Trophoblast cell (in vitro differentiated cells and primary cell): Measurements from ENCODE around the gene ABCC4.

ENCODE experiments used
- DNase-seq, 2 donors: peaks; one replicate each; pipeline ENCODE4 v3.0.0-alpha.2; 2016
- H2AFZ ChIP-seq: 2 replicates; pipeline ENCODE4 v1.6.1; 2013; ENCODE audit warnings: low read length, moderate library complexity, mild to moderate bottlenecking; ENCODE audit not compliant: insufficient read depth, poor library complexity
- H2AK5ac ChIP-seq: 2 replicates; pipeline ENCODE4 v1.6.1; 2013; ENCODE audit warnings: mild to moderate bottlenecking, low read length
- H2BK120ac ChIP-seq: 2 replicates; pipeline ENCODE4 v1.6.1; 2013; ENCODE audit warnings: low read length, mild to moderate bottlenecking, moderate library complexity; ENCODE audit not compliant: insufficient read depth, poor library complexity
- H2BK12ac ChIP-seq: 2 replicates; pipeline ENCODE4 v1.6.1; 2013; ENCODE audit warnings: mild to moderate bottlenecking, low read length, moderate library complexity
- H2BK5ac ChIP-seq: 2 replicates; pipeline ENCODE4 v1.6.1; 2013; ENCODE audit warnings: low read length, low read depth, moderate library complexity, mild to moderate bottlenecking; ENCODE audit not compliant: poor library complexity
- H3K14ac ChIP-seq: 2 replicates; pipeline ENCODE4 v1.6.1; 2013; ENCODE audit warnings: mild to moderate bottlenecking, low read length
- H3K18ac ChIP-seq: 2 replicates; pipeline ENCODE4 v1.6.1; 2013; ENCODE audit warnings: mild to moderate bottlenecking, low read length
- H3K23ac ChIP-seq: 2 replicates; pipeline ENCODE4 v1.6.1; 2013; ENCODE audit warnings: low read length
- H3K27ac ChIP-seq: 2 replicates; pipeline ENCODE4 v1.5.1; 2013; ENCODE audit warnings: low read depth, mild to moderate bottlenecking, inconsistent platforms, low read length, moderate library complexity
- H3K27me3 ChIP-seq: 2 replicates; pipeline ENCODE4 v1.6.1; 2013; ENCODE audit warnings: inconsistent platforms, mild to moderate bottlenecking, low read length, moderate library complexity; ENCODE audit not compliant: insufficient read depth
- H3K36me3 ChIP-seq, 2 experiments: 1 replicate in 1 of 2; 2 replicates in 1 of 2; pipeline ENCODE4 v1.6.1; 2013; ENCODE audit warnings: low read length in 2 of 2, mild to moderate bottlenecking in 2 of 2, moderate library complexity in 1 of 2; ENCODE audit not compliant: insufficient read depth in 2 of 2, control insufficient read depth in 1 of 2
- H3K4ac ChIP-seq: 2 replicates; pipeline ENCODE4 v1.6.1; 2013; ENCODE audit warnings: low read depth, mild to moderate bottlenecking, low read length, moderate library complexity
- H3K4me1 ChIP-seq, 2 experiments: 1 replicate in 1 of 2; 2 replicates in 1 of 2; pipeline ENCODE4 v1.6.1; 2013; ENCODE audit warnings: low read length in 2 of 2, mild to moderate bottlenecking in 2 of 2, moderate library complexity in 1 of 2; ENCODE audit not compliant: insufficient read depth in 2 of 2, control insufficient read depth in 1 of 2
- H3K4me2 ChIP-seq: 2 replicates; pipeline ENCODE4 v1.6.1; 2013; ENCODE audit warnings: inconsistent platforms, mild to moderate bottlenecking, low read length, moderate library complexity
- H3K4me3 ChIP-seq: 2 replicates; pipeline ENCODE4 v1.5.1; 2013; ENCODE audit warnings: mild to moderate bottlenecking, low read depth, low read length, inconsistent platforms
- H3K79me1 ChIP-seq: one replicate; pipeline ENCODE4 v1.6.1; 2013; ENCODE audit warnings: low read length
- H3K79me2 ChIP-seq: 2 replicates; pipeline ENCODE4 v1.6.1; 2013; ENCODE audit warnings: low read length, mild to moderate bottlenecking; ENCODE audit not compliant: control insufficient read depth, insufficient read depth, poor library complexity
- H3K9ac ChIP-seq: 2 replicates; pipeline ENCODE4 v1.6.1; 2013; ENCODE audit warnings: mild to moderate bottlenecking, low read length
- H3K9me3 ChIP-seq: 2 replicates; pipeline ENCODE4 v1.6.1; 2013; ENCODE audit warnings: low read depth, mild to moderate bottlenecking, control low read depth, inconsistent platforms, low read length; ENCODE audit not compliant: insufficient read depth
- H4K12ac ChIP-seq: 2 replicates; pipeline ENCODE4 v1.6.1; 2013; ENCODE audit warnings: low read depth, mild to moderate bottlenecking, low read length, moderate library complexity
- H4K8ac ChIP-seq: 2 replicates; pipeline ENCODE4 v1.6.1; 2013; ENCODE audit warnings: low read depth, mild to moderate bottlenecking, low read length, moderate library complexity
- H4K91ac ChIP-seq: one replicate; pipeline ENCODE4 v1.6.1; 2013; ENCODE audit warnings: low read depth, mild to moderate bottlenecking, low read length, moderate library complexity
- WGBS: extraction: QIAGEN DNeasy Blood & Tissue Kit; methylation state at CpG from one replicate; pipeline ENCODE4 v1.1.7; 2013; ENCODE audit warnings: missing lambda C conversion rate; ENCODE audit not compliant: insufficient read length, insufficient coverage; ENCODE audit errors: extremely low coverage; 5-methylcytosine and 5-hydroxymethylcytosine counted together

ABCC4 gene

DNA sequence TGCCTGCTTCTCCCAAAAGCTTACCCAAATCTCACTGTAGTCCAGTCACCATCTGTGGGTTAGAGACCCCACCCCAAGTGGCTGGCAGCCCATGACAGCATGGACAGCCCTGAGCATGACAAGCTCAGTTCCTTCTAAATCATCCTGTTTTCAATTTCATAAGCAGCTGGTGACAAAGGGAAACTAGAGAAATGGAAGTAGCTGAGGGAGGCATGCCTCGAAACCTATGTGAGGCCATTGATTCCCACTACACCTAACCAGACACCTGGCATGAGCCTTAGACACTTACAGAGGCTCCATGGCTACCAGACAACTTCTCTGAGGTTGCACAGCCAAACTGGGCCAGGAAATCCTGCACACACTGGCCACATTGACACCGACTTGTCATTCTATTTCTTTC, 56.2 kb downstream of the ABCC4 start:
- H3K4me2 ChIP-seq: no peak overlapping the region
- DNase-seq: no peak
- no peak overlapping the region for H2BK12ac ChIP-seq
- H3K9me3 ChIP-seq: no peaks in the 10 kb centered on the region
- H3K36me3 ChIP-seq: no peaks in the 10 kb centered on the region
- no peak overlapping the region for H4K8ac ChIP-seq
- no peak overlapping the region for H3K14ac ChIP-seq
- WGBS: no CpG with 5 or more reads among the region's 2 CpGs
- H3K27me3 ChIP-seq: no peaks in the 10 kb centered on the region
- H3K9ac ChIP-seq: no peak overlapping the region
- no peaks in the 10 kb centered on the region for H3K79me1 ChIP-seq
- no peak overlapping the region for H4K91ac ChIP-seq
- H4K12ac ChIP-seq: no peak overlapping the region
- no peak overlapping the region for H3K27ac ChIP-seq
- H3K79me2 ChIP-seq: no peaks in the 10 kb centered on the region
- H3K23ac ChIP-seq: no peak overlapping the region
- H2BK120ac ChIP-seq: no peak overlapping the region
- no peak overlapping the region for H2AK5ac ChIP-seq
- H2AFZ ChIP-seq: no peak overlapping the region
- H3K4ac ChIP-seq: no peak overlapping the region
- H3K18ac ChIP-seq: no peak overlapping the region
- no peaks in the 10 kb centered on the region for H3K4me1 ChIP-seq
- H3K4me3 ChIP-seq: no peak overlapping the region
- H2BK5ac ChIP-seq: no peak overlapping the region

DNA sequence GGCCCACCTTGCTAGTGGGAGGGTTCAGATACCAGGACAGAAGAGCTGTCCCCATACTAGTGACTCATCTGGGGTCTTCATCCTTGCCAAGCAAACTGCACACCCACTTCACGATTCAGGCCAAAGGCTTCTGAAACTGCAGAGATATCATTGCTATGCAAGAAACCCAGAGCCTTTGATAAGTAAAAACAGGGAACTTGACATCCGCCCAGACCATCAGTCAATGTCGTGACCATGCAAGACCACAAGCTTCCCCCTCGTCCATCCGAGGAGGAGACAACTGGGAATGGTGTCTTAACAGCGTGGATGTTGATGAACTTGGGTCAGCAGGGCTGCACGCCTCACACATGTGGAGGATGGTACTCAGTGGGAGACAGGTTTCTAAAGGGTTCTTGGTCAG, 58.0 kb downstream of the ABCC4 start:
- no CpG with 5 or more reads among the region's 7 CpGs for WGBS
- no peak overlapping the region for H2AK5ac ChIP-seq

DNA sequence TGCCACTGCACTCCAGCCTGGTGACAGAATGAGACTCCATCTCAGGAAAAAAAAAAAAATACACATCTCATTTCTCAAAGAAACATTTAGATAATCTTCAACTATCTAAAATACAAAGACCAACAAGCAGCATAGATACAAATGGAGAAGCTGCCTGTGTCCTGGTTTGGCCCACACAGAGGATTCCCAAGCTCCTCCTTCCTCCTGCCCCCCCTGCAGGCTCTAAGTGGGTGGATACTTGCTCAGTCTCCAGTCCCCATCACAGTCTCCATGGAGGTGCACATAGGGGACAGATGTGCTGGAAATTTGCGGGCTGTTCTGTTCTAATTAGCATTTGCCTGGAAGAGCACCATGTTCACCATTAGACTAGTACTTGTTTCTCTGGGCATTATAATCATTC, 59.9 kb downstream of the ABCC4 start:
- Histone ChIP-seq H3K9ac (no peak overlapping the region), H2BK5ac (no peak overlapping the region), H3K27ac (no peak overlapping the region), H3K23ac (no peak overlapping the region), H2BK12ac (no peak overlapping the region), H2AK5ac (no peak overlapping the region), H3K14ac (no peak overlapping the region), H4K8ac (no peak overlapping the region), H4K12ac (no peak overlapping the region), H3K4me1 (no peaks in the 10 kb centered on the region), H3K27me3 (no peaks in the 10 kb centered on the region), H3K79me2 (no peaks in the 10 kb centered on the region), H2AFZ (no peak overlapping the region), H2BK120ac (no peak overlapping the region), H3K4me3 (no peak overlapping the region), H3K4me2 (no peak overlapping the region), H3K4ac (no peak overlapping the region), H3K36me3 (no peaks in the 10 kb centered on the region), H4K91ac (no peak overlapping the region), H3K18ac (no peak overlapping the region), H3K9me3 (no peaks in the 10 kb centered on the region), H3K79me1 (no peaks in the 10 kb centered on the region)
- no CpG with 5 or more reads among the region's 1 CpG for whole genome bisulfite sequencing
- no peak for DNase-seq

More for the DNA sequence above, 58.0 kb downstream of the ABCC4 start:
- Histone ChIP-seq H3K79me2 (no peaks in the 10 kb centered on the region), H3K4me3 (no peak overlapping the region), H3K18ac (no peak overlapping the region), H3K79me1 (no peaks in the 10 kb centered on the region), H3K4me1 (no peaks in the 10 kb centered on the region), H2BK12ac (no peak overlapping the region), H2BK5ac (no peak overlapping the region), H3K4me2 (no peak overlapping the region), H3K9ac (no peak overlapping the region), H2AFZ (no peak overlapping the region), H3K27ac (no peak overlapping the region), H3K27me3 (no peaks in the 10 kb centered on the region), H4K91ac (no peak overlapping the region), H3K23ac (no peak overlapping the region), H3K9me3 (no peaks in the 10 kb centered on the region), H4K12ac (no peak overlapping the region), H3K36me3 (no peaks in the 10 kb centered on the region), H3K14ac (no peak overlapping the region), H3K4ac (no peak overlapping the region), H2BK120ac (no peak overlapping the region), H4K8ac (no peak overlapping the region)
- no peak for DNase-seq

DNA sequence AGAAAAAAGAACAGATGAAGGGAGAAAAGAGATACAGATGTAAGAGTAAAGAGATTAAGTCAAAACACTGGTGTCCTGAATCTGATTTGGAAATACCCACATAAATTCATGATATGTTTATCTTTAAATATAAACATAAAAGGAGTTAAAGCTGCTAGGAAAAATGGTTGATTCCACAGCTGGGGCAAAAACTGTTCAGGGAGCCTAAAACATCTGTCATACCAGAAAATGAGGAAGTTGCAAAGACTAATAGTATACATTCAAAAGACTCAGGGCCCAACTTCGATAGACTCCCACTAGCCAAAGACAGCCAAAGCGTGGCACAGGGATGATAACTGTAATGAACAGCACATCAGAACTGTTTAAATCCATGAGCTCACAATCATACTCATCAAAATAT, 62.0 kb downstream of the ABCC4 start:
- Histone ChIP-seq H2BK5ac (no peak overlapping the region), H3K79me1 (no peaks in the 10 kb centered on the region), H3K79me2 (no peaks in the 10 kb centered on the region), H3K9ac (no peak overlapping the region), H2BK120ac (no peak overlapping the region), H3K27ac (no peak overlapping the region), H2AK5ac (no peak overlapping the region), H4K12ac (no peak overlapping the region), H3K4me2 (no peak overlapping the region), H2BK12ac (no peak overlapping the region), H4K91ac (no peak overlapping the region), H3K4me1 (no peaks in the 10 kb centered on the region), H2AFZ (no peak overlapping the region), H3K4ac (no peak overlapping the region), H3K23ac (no peak overlapping the region), H3K36me3 (no peaks in the 10 kb centered on the region), H4K8ac (no peak overlapping the region), H3K9me3 (no peaks in the 10 kb centered on the region), H3K18ac (no peak overlapping the region), H3K4me3 (no peak overlapping the region), H3K14ac (no peak overlapping the region), H3K27me3 (no peaks in the 10 kb centered on the region)
- DNase-seq: no peak
- WGBS: no CpG with 5 or more reads among the region's 2 CpGs
